DOHH2 (cell line): ENCODE results near the gene DAAM1.

Experiments used
- CTCF ChIP-seq: fragments of 200-600 bp; sonication (generic); IDR thresholded peaks from one replicate; pipeline ENCODE4 v1.5.1; 2014; ENCODE audit warnings: antibody characterized with exemption, mild to moderate bottlenecking, low read depth, low read length; ENCODE audit not compliant: poor library complexity, severe bottlenecking
- EZH2phosphoT487 ChIP-seq: fragments of 200-600 bp; sonication (generic); IDR thresholded peaks from 2 replicates; pipeline ENCODE4 v1.6.1; 2017; ENCODE audit warnings: borderline replicate concordance, mild to moderate bottlenecking, antibody characterized with exemption, low read length, moderate library complexity, mixed read lengths

- TF ChIP-seq CTCF (no peak), EZH2phosphoT487 (no peak)
These were observed 111.3 kb downstream of the DAAM1 start for GRCh38 chr14:59299731-59300130.
